Esophagus squamous epithelium (tissue), 4 donors: ENCODE measurements around the gene NLGN1.

Source experiments
- CTCF ChIP-seq, 6 experiments: fragments of 450-650 bp in 4 of 6; fragments of 200-600 bp in 2 of 6; sonication (generic) in 2 of 6; IDR thresholded peaks; one replicate each; pipeline ENCODE4 v1.5.1; 2016 to 2019; ENCODE audit warnings: antibody characterized with exemption in 6 of 6, mild to moderate bottlenecking in 4 of 6, moderate library complexity in 4 of 6
- POLR2A ChIP-seq, 4 donors: fragments of 450-650 bp; IDR thresholded peaks; one replicate each; pipeline ENCODE4 v1.6.1; 2017; ENCODE audit warnings: antibody characterized with exemption in 4 of 4, mild to moderate bottlenecking in 4 of 4, moderate library complexity in 3 of 4

- TF ChIP-seq CTCF (IDR thresholded peaks at IDR 0.05) = no peak
- TF ChIP-seq POLR2A (IDR thresholded peaks at IDR 0.05) = no peak
Observed at GRCh38 chr3:174280186-174280585, 882.6 kb downstream of the NLGN1 start.
